HG02884 (cell line): ENCODE results near the gene SMAD6.
"Not testable (repeated sequence)": the region's sequence is repeated elsewhere in the genome, so short reads cannot be mapped to it uniquely, and the experiment has no call there.

Source experiments
- ATAC-seq: cut with Tn5 transposase; IDR thresholded peaks from one replicate; pipeline ENCODE4 v1.9.1; 2021; ENCODE audit warnings: mild to moderate bottlenecking, moderate library complexity; ENCODE audit not compliant: unreplicated experiment

The SMAD6 gene

GRCh38 chr15:66755298-66756068, 53.4 kb downstream of the SMAD6 start:
- ATAC-seq, result no peak

GRCh38 chr15:66756295-66756694, 54.3 kb downstream of the SMAD6 start:
- no peak for ATAC-seq

GRCh38 chr15:66757030-66757429, 55.0 kb downstream of the SMAD6 start:
- ATAC-seq, result no peak

GRCh38 chr15:66757521-66757920, 55.5 kb downstream of the SMAD6 start:
- ATAC-seq, result no peak

GRCh38 chr15:66758217-66758616, 56.2 kb downstream of the SMAD6 start:
- ATAC-seq, result not testable (repeated sequence)

GRCh38 chr15:66758844-66759243, 56.8 kb downstream of the SMAD6 start:
- no peak for ATAC-seq

GRCh38 chr15:66760097-66760967, 58.3 kb downstream of the SMAD6 start:
- no peak for ATAC-seq

GRCh38 chr15:66760968-66761725, 59.1 kb downstream of the SMAD6 start:
- ATAC-seq, result no peak

- ATAC-seq, result no peak
Measured at GRCh38 chr15:66761726-66762595, 59.9 kb downstream of the SMAD6 start.

GRCh38 chr15:66763186-66764071, 61.4 kb downstream of the SMAD6 start:
- ATAC-seq, result no peak

- ATAC-seq, result no peak
Measured at GRCh38 chr15:66764072-66764786, 62.2 kb downstream of the SMAD6 start.

GRCh38 chr15:66765478-66766281, 63.6 kb downstream of the SMAD6 start:
- no peak for ATAC-seq

GRCh38 chr15:66766282-66767230, 64.5 kb downstream of the SMAD6 start:
- no peak for ATAC-seq

GRCh38 chr15:66767240-66767659, 65.2 kb downstream of the SMAD6 start:
- ATAC-seq, result no peak

- ATAC-seq, result no peak
Measured at GRCh38 chr15:66768987-66769386, 67.0 kb downstream of the SMAD6 start.

- ATAC-seq, result no peak
Measured at GRCh38 chr15:66770518-66771350, 68.7 kb downstream of the SMAD6 start.
